HG02852 (cell line): ENCODE data around the gene BANP.

ENCODE experiments used
- ATAC-seq: cut with Tn5 transposase; IDR thresholded peaks from one replicate; pipeline ENCODE4 v1.9.1; 2021; ENCODE audit warnings: mild to moderate bottlenecking, moderate library complexity; ENCODE audit not compliant: unreplicated experiment

BANP gene

DNA sequence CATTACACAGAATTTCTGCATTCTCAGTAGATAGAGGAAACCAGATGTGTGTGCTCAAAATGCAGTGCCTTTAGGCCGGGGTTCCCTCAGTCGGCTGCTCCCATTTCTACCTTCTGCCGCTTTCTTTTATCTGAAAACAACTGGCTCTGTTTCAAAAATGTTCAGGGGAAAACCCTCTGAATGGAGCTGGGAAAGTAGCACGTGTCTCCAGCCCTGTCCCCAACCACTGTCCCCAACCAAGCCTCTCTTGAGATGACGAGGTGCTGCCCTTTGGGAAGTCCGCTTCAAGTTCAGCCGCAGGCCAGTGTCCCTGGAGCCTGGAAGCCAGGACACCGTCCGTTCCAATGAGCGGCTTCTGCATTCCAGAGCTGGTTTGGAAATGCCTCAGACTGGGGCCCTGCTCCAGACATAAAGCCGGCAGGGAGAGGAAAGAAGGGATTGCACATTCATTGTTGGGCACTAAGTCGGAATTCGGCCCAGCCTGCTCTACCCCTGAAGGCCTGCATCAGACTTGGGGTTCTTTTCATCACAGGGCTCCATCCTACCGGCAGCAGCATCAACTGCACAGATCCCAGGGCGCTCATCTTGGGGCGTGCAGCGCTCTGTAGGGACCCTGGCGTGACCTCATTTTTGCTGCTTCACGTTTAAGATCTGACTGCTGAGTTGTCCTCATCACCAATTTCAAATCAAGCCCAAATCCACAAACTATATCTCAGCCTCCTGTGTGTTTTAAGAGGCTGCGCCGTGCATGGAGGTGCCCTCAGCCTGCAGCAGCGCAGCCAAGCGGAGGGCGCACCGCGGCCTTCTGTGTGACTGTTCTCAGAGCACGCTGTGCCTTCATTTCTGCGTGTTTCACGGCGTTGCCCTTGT is 111.3 kb downstream of the BANP start:
- no peak for ATAC-seq

DNA sequence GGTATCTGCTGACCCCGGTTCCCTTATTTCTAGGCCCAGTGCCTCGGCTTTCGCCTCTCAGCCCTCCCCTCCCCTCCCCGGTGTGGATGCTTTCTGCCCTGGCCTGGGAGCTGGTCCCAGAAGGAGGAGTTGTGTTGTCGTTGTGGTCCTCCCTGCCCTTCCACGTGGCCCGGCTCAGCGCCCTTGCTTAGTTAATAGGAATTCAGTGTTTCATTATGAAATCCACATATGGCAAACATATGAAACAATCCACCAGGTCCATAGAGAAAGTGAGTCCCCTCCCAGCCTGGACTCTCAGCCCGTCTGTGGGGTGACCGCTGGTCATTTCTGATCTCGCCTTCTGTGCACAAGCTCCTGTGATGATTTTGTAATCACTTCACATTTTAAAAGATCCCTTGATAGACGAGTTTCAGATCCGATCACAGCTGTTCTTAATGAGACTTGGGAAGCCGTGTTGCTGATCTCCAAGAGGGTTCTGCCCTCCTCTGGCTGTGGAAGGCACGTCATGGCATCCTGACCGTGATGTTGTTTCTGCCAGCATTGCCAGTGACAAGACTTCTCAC is 112.1 kb downstream of the BANP start:
- no peak for ATAC-seq

DNA sequence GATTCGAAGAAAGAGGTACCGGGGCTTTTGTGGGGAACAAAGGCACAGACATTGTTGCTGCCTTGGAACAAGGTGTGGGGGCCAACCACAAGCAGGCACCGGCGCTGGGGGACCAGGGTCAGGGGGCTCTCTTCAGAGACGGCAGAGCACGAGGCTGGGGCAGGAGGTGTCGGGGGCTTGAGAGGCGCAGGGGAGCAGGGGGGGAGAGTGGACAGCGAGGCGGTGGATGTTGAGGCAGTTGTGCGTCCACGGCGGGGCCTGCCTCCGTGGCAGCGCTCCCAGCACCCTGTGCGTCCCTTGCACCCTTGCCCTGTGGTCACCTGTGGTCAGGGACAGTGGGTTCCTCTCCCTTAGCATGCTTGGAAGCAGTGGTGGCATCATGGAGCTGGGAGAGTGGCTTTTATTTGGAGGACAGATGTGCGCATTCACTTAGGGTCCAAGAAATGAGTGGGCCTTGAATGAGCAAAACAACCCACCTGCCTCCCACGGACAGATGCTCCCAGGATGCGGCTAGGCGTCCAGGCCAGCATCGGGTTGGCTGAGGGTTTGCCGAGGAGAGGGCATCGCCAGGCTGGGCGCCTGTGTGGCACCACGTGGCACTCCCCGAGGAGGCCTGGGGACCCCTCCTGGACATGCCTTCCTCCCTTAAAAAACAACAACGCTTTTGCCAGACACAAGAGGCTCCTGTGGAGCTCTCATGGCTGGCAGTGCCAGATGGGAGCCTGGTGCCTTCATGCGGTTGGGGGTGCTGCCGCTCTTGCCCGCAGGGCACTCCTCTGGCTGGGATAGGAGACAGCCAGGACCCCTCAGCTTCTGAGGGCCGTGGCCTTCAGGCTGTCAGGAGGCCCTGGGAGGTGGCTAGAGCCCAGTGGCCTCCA is 113.0 kb downstream of the BANP start:
- ATAC-seq = no peak

DNA sequence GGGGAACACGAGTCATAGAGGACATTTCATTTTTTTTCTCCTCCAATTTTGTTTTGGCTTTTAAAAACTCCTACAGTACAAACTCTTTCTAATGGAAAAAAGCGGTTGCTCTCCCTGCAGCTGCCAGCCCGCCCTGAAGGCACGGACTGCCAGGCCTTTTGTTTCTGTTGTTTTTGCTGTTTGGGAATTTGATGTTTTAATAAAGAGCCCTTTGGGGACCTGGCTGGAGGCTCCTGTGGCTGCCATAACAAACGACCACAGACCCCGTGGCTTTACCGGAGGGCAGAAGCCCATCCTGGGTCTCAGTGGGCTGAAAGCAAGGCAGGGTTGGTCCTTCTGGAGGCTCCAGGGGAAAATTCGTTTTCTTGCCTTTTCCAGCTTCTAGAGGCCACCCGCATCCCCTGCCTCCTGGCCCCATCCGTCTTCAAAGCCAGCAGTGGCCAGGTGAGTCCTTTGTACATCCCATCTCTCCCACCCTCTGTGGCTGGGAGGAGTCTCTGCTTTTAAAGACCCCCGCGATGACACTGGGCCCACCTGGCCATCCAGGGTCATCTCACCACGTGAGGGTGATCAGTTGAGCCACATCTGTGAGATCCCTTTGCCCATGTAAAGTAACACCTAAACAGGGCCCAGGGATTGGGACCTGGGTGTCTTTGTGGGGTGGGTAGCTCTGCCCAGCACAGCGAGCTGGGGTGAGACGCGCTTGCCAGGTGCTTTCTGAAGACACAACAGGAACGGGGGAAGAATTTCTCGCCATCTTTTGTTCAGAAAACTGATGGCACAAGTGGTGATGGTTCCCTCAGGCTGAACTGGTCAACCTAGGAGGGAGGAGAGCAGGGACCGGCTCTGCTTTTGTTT is 113.9 kb downstream of the BANP start:
- no peak for ATAC-seq

DNA sequence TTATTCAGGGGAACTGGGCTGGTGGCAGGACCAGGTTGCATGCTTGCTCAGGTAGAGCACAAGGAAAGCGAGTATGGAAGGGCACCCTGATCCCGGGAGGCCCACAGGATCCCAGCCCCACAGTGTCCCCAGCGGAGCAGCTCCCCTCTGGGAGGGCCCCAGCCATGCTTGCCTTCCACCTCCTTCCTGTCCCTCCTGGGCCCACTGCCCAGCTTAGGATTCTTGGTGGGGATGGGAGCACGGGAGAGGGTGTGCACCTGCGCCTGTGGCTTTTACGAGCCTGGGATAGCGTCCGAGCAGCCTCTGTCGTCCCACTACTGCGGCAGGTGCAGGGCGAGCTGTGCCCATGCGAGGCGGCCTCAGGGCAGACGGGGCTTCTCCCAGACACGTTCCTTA is 114.5 kb downstream of the BANP start:
- no peak for ATAC-seq

DNA sequence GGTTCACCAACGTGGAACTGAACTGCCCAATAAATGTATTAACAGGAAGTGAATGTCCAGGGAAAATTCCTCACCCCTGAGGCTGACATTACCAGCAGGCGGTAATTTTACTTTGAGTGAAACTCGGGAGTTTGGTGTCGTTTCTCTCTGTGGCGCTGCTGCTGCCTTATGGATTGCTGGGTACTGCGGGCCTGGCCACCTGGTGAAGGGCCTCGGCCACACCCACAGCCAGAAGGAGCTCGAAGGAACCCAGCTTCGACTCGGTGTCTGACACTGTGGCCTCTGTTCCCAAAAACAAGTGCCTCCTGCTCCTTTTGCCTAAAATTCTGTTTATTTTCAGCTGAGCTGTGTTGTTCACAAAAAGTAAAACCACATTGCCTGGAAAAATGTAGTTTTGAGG is 115.0 kb downstream of the BANP start:
- no peak for ATAC-seq

DNA sequence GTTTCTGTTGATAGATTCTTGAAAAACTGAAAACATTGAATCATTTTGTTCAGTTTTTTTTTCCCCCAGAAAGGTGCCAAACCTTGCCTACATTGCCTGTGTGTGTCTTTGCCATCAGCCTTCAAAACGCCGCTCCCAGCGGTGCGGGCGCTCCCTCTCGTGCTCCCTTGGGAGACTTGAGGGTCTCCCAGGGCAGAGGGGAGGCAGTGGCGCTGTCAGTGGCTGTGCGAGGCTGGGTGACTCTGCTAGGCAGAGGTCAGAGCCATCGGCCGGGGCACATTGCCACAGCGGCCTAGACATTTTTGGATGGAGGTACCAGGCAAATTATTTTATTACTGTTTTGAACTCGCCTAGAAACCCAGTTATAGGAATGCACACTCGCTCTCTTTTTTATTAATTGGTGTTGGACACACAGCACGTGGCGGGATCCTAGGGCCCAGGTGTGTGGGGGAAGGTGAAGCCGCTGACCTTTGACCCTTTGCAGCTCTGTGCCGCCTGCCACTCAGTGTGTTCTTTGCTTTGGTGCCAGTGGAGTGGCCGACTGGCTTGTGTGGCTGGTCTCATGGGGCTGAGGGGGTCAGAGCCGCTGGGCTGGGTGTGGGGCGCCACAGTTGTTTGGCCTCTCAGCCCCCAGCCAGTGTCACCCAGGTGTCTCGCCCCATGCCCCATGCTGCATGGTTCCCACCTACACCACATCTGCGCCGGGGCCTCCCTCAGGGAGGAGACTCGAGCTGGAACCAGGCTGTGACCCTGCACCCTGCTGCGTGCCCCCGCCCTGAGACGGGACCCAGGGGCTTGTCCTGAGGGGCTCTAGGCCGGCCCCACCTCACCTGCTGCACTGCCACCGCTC is 115.7 kb downstream of the BANP start:
- ATAC-seq = no peak

DNA sequence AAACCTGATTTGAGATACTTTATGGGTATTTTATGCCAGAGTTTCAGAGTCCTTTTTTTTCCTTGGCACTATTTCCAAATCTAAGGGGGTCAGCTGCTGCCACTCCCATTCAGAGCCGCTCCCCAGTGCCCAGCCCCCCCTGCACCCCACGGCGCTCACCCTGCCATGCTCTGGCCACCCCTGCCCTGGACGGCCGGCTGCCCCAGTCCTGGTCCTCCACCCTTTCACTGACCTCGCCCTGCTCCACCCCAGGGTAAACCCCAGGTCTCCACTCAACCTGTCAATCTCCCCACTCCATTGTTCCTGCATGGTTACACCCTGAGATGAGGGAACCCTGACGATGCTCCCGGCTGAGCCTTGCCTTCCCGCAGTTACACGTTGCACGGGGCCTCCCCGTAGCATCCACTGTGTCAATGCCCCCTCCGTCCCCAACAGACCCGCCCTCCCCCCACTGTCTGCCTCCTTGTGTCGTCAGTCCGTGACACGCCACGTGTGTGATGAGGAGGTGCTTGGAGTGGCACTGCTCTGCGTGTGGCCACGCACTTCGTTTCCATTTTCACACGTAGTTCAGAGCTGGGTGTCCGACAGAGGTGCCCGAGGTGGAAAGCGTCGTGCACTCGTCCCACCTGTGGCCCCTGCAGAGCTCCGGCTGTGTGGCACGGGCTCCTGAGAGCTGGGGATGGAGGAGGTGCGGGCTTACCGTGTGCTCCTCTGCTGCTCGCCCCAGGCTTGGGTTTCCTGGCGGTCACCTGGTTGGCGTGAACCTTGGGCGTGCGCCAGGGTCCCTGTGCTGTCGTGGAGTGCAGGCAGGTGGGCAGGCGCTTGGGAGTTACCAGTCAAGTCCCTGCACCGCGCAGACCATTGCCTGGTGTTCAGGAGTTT is 116.5 kb downstream of the BANP start:
- ATAC-seq = no peak

DNA sequence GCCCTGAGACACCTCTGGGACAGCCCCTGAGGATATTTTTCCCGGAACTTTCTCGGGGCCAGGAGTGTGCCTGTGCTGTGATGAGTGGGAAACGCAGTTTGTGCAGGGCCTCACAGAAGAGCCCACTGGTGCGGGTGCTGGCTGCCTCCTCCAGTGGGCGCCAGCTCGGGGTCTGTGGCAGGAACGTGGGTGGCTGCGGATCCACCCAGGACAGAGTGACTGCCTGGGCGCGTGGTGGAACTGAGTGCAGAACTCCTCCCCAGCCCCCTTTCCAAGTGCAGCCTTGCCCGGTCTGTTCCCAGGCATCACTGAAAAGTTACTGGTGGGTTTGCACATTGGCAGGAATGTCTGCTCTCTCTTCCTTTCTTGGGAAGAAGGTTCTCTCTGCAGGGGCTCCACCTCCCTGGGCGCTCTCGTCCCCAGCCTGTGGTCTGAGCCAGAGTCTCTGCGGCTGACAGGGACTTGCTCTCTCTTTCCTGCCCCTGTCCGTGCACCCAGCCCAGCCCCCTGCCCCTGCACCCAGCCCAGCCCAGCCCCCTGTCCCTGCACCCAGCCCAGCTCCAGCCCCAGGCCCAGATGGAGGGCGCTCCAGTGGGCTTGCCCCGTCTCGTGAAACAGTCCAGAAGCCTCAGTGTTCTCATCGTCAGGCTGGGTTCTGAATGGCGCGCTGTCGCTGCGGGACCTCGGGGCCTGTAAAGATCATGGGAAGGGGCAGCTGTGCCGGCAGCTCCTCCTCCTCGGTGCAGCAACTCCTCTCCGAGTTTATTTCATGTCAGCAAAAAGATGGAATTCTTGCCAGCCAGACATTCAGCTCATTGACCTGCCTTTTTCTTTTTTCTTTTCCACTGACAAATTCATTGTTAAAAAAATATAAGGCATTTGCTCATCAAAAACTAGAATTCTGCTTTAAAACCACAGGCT is 117.5 kb downstream of the BANP start:
- ATAC-seq = no peak

DNA sequence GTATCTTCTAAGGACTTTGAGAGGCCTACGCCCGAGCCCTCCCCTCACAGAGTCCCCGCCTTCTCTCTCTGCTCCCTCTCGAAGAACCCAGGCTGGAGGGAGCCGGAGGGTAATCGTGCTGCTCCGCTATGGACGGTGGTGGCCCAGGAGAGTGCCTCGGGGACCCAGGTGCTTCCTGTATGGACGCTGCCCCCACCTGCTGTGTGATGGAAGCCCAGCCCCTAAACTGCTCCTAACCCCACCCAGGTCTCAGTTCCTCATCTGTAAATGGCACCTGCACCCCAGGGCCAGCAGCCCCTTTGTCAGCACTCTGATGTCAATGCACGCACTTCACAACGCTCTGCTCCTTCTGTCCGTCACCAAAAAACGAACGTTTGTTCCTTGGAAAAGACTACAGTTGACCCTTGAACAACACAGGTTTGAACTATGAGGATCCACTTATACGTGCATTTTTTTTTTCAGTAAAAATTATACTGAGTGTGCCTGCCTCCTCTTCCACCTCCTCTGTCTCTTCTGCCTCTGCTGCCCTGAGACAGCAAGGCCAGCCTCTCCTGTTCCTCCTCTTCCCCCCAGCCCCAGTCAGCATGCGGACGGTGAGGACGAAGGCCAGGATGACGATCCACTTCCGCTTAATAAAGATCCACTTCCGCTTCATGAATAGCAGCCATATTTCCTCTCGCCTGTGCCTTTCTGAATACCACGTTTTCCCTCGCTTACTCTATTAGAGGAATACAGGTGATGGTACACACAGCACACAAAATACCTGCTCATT is 118.3 kb downstream of the BANP start:
- ATAC-seq = peak; percentile 91

DNA sequence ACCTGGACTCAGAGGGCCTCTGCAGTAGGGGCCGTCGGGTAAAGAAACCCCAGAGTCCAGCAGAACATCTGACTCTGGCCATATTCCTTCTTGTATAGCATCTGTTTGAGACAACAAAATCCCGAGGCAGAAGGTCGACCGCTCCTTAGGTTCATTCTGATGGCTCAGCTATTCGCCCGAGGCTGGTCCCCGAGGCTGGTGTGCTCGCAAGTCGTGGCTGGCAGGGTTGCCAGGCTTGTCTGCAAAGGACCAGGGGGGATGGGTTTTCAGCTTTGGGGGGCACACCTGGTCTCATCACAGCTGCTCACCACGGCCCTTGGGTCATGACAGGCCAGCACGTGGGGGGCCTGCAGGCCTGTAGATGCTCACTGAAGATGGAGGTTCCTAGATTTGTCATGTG is 119.1 kb downstream of the BANP start:
- ATAC-seq = no peak

DNA sequence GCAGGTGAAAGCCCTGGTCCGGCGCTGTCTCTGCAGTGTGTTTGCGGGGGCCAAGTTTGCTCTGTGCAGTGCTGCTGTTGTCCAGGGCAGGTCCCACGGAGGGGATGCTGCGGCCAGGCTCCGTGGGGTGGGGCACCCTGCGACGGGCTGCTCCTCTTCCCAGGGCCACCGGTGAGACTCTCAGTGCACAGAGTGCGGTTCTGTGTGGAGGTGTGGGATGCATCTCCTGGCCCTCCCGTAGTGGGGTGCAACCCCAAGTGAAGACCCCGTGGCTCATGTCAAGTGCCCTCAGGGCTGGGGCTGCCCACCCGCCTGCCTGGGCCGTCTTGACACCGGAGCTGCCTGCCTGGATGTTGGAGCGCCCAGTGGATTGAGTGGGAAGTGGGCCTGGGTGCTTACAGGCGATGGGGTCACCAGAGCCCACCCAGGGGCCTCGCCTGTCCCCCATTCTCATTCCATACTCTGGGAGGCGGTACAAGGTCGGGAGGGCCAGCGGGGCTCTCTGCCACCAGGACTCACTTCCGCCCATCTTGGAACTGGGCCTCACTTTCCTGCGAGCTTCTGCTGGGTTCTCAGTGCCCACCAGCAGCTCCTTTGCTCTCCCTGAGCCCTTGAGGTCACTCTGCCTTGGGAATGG is 119.9 kb downstream of the BANP start:
- no peak for ATAC-seq

DNA sequence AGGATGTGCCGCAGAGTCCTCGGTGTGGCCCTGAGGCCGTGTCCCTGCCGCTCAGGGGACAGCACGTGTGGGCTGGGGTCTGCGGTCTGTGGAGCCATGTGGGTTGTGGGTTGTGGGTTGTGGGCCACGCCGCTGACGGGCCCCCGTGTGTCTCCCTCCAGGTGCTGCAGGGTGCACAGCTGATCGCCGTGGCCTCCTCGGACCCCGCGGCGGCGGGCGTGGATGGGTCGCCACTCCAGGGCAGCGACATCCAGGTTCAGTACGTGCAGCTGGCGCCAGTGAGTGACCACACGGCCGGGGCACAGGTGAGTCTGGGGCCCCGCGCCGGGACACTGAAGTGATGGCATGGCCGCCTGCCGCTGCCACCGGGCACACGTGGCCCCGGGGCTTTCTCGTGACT is 120.7 kb downstream of the BANP start:
- no peak for ATAC-seq

DNA sequence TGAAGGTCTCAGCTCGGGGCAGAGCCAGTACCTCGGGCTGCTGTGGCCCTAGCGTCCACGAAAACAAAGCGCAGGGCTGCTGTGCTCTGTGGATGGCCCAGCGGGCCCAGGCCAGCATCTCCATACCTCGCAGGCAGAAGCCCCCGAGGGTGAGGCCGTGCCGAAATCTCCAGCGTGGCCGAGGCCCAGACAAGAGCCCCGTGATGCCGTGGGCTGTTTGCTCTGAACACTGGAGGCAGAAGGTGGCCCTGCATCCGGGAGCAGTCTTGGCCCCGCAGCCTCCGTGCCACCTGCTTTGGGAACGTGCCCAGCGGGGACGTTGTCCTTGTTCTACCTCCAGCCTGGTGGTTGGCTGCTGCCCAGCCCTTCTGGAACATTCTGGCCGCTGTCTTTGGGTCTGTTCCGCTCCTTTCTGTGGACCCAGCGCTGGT is 121.4 kb downstream of the BANP start:
- ATAC-seq = no peak

DNA sequence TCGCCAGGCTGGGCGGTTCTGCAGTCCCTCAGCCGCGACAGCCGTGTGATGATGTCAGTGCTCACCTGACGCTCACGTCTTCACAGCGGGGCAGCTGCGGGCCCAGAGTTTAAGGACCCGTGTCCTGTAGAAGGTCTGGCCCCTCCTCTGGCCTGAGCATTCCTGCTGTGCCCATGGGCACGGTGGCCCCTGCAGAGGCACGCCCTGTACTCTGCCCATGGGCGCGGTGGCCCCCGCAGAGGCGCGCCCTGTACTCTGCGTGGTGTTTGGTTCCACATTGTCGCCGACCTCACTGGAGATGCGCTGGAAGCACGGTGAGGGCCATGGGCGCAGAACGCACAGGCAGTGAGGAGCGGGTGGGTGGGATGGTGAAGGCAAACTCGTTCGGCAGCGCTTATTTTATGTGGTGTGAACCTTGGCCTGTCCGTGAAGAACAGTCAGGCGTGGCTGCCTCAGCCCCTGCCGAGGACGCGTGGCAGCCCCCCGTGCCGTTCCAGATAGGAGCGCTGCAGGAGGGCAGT is 122.0 kb downstream of the BANP start:
- no peak for ATAC-seq

DNA sequence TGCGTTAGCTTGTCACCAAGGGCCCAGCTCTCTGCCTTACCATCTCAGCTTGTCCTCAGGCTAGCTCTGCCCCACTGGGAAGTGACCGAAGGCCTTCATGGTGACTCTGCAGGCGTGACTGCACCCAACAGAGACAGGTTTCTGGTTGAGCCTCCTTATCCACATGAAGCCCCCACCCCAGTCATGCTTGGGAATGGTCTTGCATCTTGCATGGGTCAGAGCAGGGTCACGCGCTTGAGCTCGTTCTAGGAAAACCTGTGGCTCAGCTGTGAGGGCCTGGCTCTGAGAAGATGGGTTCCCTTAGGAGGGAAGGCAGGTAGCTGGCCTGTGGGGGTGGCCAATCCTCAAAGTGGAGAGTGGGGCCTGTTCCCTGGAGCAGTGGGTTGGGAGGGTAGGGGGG is 122.8 kb downstream of the BANP start:
- ATAC-seq = no peak
